Lung (tissue), 12 donors: ENCODE data around the gene PPP1R27. TPM values are rescaled to one million over a fixed set of nuclear protein-coding genes. Genes with fewer than 3 reads are reported as not detected.
A peak's percentile ranks its signal among the peaks of the same experiment; 100 is the strongest.

Experiments
- ATAC-seq: fragments of 200-7000 bp; cut with Tn5 transposase; one replicate; pipeline ENCODE4 v1.9.1; 2020; ENCODE audit warnings: moderate number of reproducible peaks; ENCODE audit not compliant: insufficient read depth, low FRiP score
- DNase-seq, 3 donors: peaks; one replicate each; pipeline ENCODE4 v3.0.0-alpha.2; 2013 to 2017
- H3K27ac ChIP-seq, 2 donors: one replicate each; pipeline ENCODE4 v1.5.1; 2013; ENCODE audit warnings: mild to moderate bottlenecking in 2 of 2, moderate library complexity in 2 of 2, control low read depth in 1 of 2, inconsistent platforms in 1 of 2, low read depth in 1 of 2, low read length in 1 of 2
- H3K27me3 ChIP-seq, 3 donors: one replicate each; pipeline ENCODE4 v1.5.1; 2013; ENCODE audit warnings: low read length in 2 of 3; ENCODE audit not compliant: control insufficient read depth in 3 of 3, insufficient read depth in 3 of 3
- H3K36me3 ChIP-seq, 4 donors: one replicate each; pipeline ENCODE4 v1.5.1; 2013; ENCODE audit warnings: low read length in 4 of 4, mild to moderate bottlenecking in 1 of 4, moderate library complexity in 1 of 4; ENCODE audit not compliant: control insufficient read depth in 4 of 4, insufficient read depth in 4 of 4
- H3K4me1 ChIP-seq, 5 donors: one replicate each; pipeline ENCODE4 v1.5.1; 2013; ENCODE audit warnings: low read length in 5 of 5, mild to moderate bottlenecking in 2 of 5, moderate library complexity in 1 of 5; ENCODE audit not compliant: control insufficient read depth in 5 of 5, insufficient read depth in 5 of 5
- H3K4me3 ChIP-seq: one replicate; pipeline ENCODE4 v1.5.1; 2013; ENCODE audit warnings: mild to moderate bottlenecking, control low read depth, moderate library complexity
- H3K9ac ChIP-seq, 2 donors: one replicate each; pipeline ENCODE4 v1.5.1; 2013; ENCODE audit warnings: low read length in 2 of 2, control low read depth in 1 of 2; ENCODE audit not compliant: insufficient read depth in 1 of 2
- H3K9me3 ChIP-seq, 4 donors: one replicate each; pipeline ENCODE4 v1.5.1; 2013; ENCODE audit warnings: low read length in 3 of 4, mild to moderate bottlenecking in 1 of 4, moderate library complexity in 1 of 4; ENCODE audit not compliant: control insufficient read depth in 4 of 4, insufficient read depth in 3 of 4
- WGBS, 2 donors: extraction: QIAGEN DNeasy Blood & Tissue Kit; methylation state at CpG; one replicate each; pipeline ENCODE4 v1.1.7; 2013; 5-methylcytosine and 5-hydroxymethylcytosine counted together
- polyA plus RNA-seq, 2 donors: library from polyadenylated mRNA; stranded (reverse); fragments of 200-250 nt; gene quantifications; one replicate each; pipeline ENCODE4 v1.2.1, GENCODE V29; 2013
- total RNA-seq, 2 donors: library from RNA; depleted of rRNA in 1 of 2; stranded (reverse); fragments of >200 nt in 1 of 2; gene quantifications; one replicate each; pipeline ENCODE4 v1.2.1, GENCODE V29; 2014 to 2021
- TF ChIP-seq, protein P1 (sequence below): IDR thresholded peaks from 2 replicates; pipeline ENCODE4 v1.5.1; 2012; ENCODE audit warnings: mild to moderate bottlenecking; ENCODE audit errors: control extremely low read depth, extremely low read depth
- donor health status: control.
- donor health status: control.
- donor health status: Bipolar disorder and iron deficiency.
- donor health status: healthy.
- donor health status: DM: yes; HTN: yes; CAD: no.

Gene PPP1R27
- total and polyA plus RNA-seq, 4 donors = 0.13 TPM; not detected in 3

DNA sequence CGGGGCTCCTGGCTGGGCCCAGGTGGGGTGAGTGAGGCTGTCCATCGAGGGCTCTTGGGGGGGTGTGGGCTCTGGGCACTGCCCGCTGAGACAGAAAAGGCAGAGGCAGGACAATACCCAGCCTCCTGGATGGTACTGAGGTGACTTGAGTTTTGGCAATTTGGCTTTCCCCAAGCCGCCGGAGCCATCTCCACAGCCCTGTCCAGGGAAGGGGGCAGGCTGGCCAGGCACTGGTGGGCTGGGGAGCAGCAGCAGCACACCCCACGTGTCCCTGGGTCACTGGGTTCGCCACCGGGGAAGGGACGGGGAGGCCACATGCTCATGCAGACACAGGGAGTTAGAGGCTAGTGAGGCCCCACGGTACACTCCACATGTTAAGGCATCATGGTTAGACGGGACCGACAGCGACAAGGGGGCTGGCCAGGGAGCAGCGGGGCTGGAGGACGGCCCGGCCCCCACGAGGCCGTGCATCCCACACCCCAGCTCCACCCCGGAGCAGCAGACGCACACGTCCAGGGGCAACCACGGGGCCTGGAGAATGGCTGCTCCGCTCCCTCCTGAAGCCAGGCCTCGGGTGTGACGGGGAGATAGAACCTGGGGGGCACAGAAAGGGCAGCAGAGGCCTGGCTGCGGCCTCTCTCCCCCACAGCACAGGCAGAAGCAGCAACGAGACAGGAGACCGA, 33.3 kb upstream of the PPP1R27 start:
- DNase-seq (no peak), ATAC-seq (no peak)
- 72 to 80% methylated on average over 28 of the region's 28 CpGs for WGBS, 2 donors
- TF ChIP-seq, protein P1, sequence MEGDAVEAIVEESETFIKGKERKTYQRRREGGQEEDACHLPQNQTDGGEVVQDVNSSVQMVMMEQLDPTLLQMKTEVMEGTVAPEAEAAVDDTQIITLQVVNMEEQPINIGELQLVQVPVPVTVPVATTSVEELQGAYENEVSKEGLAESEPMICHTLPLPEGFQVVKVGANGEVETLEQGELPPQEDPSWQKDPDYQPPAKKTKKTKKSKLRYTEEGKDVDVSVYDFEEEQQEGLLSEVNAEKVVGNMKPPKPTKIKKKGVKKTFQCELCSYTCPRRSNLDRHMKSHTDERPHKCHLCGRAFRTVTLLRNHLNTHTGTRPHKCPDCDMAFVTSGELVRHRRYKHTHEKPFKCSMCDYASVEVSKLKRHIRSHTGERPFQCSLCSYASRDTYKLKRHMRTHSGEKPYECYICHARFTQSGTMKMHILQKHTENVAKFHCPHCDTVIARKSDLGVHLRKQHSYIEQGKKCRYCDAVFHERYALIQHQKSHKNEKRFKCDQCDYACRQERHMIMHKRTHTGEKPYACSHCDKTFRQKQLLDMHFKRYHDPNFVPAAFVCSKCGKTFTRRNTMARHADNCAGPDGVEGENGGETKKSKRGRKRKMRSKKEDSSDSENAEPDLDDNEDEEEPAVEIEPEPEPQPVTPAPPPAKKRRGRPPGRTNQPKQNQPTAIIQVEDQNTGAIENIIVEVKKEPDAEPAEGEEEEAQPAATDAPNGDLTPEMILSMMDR = no peak
- H3K9ac ChIP-seq = no peak overlapping the region
- H3K27ac ChIP-seq = peak overlapping the region in 1 of 2 donors; percentile 11
- H3K27me3 ChIP-seq = no peaks in the 10 kb centered on the region
- H3K4me3 ChIP-seq = no peak overlapping the region
- peaks cover 0 to 28% (median 19%) of the 10 kb centered on the region in 4 donors for H3K36me3 ChIP-seq
- no peaks in the 10 kb centered on the region for H3K9me3 ChIP-seq
- H3K4me1 ChIP-seq = peaks cover 0 to 28% (median 11%) of the 10 kb centered on the region in 5 donors

DNA sequence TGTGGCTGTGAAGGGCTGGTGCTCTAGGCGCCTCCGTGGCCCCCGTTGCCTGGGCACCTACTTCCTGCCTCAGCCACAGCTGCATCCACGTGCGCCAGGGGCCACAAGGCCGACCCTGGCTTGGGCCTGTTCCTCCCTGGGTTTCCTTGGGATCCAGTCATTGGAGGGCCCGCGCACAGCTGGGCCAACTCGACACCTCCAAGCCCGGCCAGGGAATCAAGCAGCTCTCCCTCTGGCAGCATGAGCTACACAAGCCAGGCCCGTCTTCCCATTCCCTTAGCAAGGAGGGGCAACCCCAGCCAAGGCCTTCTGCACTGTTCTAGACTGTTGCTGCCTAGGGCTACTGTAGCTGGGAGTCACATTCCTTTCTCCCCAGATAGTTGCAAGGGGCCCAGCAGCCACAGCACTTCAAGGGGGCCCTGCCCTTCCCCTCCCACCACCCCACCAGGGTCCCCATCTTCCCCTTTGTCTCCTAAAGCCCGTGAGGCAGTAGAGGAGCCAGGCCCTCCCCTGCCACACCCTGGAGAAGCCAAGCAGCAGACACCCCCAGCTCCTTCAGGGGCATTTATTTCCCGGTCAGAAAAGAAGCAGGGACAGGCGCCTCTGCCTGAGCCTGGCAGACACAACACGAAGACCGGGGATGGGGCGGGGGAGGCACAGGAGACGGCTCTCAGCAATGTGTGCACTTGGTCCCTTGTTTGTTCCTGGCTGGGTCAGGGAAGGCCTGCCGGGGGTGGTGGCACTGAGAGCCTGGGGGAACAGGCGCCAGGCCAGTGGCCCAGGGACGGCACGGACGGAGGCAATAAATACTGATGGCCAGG, 32.5 kb upstream of the PPP1R27 start:
- peak overlapping the region in 1 of 2 donors; percentile 14 for H3K27ac ChIP-seq
- H3K4me3 ChIP-seq = no peak overlapping the region
- DNase-seq (peak in 1 of 3 donors; percentile 22), ATAC-seq (no peak)
- no peaks in the 10 kb centered on the region for H3K9me3 ChIP-seq
- TF ChIP-seq, protein P1 = no peak
- H3K27me3 ChIP-seq = no peaks in the 10 kb centered on the region
- no peak overlapping the region for H3K9ac ChIP-seq
- H3K4me1 ChIP-seq = peaks cover 0 to 23% (median 11%) of the 10 kb centered on the region in 5 donors
- WGBS, 2 donors = 42 to 54% methylated on average over 23 of the region's 23 CpGs
- peaks cover 0 to 28% (median 20%) of the 10 kb centered on the region in 4 donors for H3K36me3 ChIP-seq

DNA sequence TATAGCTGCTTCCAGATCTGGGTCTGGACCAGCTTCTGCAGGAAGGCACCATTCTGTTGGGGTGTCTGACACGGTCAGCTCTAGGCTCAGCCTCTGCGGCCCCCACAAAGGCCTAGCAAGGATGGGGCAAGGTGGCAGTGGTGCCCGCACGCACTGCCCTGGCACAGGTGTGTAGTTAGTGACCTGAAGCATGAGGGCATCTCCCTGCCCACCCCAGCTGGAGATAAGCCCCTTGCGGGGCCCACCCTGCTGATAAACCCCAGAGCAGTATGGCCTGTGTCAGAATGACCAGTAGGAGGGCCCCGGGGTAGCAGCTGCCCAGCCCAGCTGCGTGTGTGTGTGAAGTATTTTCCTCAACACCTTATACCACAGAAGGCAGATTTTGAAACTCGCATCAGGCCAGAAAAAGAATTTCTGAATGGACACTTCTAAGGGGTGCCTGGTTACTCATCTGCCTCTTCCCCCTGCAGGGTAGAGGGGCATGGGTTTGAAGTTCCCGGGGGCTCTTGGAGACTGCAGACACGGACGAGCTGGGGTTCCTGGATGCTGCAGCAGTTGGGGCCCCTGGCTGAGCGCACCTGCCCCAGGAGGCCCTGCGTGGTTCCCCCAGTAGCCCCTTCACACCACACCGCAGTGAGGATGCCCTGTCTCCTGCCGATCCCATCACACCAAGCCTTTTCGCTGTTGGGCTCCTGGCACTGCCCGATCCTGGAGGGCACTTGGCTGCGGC, 31.8 kb upstream of the PPP1R27 start:
- peak overlapping the region in 1 of 2 donors; percentile 14 for H3K27ac ChIP-seq

More for the DNA sequence above, 31.8 kb upstream of the PPP1R27 start:
- Histone ChIP-seq H3K4me1 (peaks cover 0 to 28% (median 11%) of the 10 kb centered on the region in 5 donors), H3K27me3 (no peaks in the 10 kb centered on the region), H3K4me3 (no peak overlapping the region), H3K9me3 (no peaks in the 10 kb centered on the region), H3K9ac (no peak overlapping the region), H3K36me3 (peaks cover 0 to 28% (median 20%) of the 10 kb centered on the region in 4 donors)
- TF ChIP-seq, protein P1 = no peak
- ATAC-seq (no peak), DNase-seq (no peak)
- WGBS, 2 donors = 66 to 77% methylated on average over 18 of the region's 18 CpGs
